ENCODE data around the gene RALGAPA2.

GRCh38 chr20:20436689-20437088 lies 275.8 kb downstream of the RALGAPA2 start:
- TF ChIP-seq POLR2AphosphoS5 (IDR thresholded peaks at IDR 0.05) = no peak
- no peak for TF ChIP-seq POLR2A (IDR thresholded peaks at IDR 0.05; ENCODE audit: low read depth)
- no peak for TF ChIP-seq CTCF (IDR thresholded peaks at IDR 0.05)

Data from esophagus muscularis mucosa (tissue), 3 donors.